K562 (cell line): ENCODE measurements around the gene PPP1R16B. TPM values are rescaled to one million over a fixed set of nuclear protein-coding genes. Genes with fewer than 3 reads are reported as not detected.

ENCODE experiments used
- ARID1B ChIP-seq: fragments of 450-650 bp; IDR thresholded peaks from 2 replicates; pipeline ENCODE4 v1.6.1; 2016; ENCODE audit warnings: antibody characterized with exemption, mild to moderate bottlenecking, inconsistent platforms
- BCLAF1 ChIP-seq, 2 experiments: fragments of 450-650 bp in 1 of 2; IDR thresholded peaks; 2 replicates each; pipeline ENCODE4 v1.6.1; 2011 to 2017; ENCODE audit warnings: low read depth in 2 of 2, antibody characterized with exemption in 1 of 2, borderline replicate concordance in 1 of 2, low read length in 1 of 2, mild to moderate bottlenecking in 1 of 2, mixed read lengths in 1 of 2; ENCODE audit not compliant: control insufficient read depth in 1 of 2
- CC2D1A ChIP-seq: fragments of 450-650 bp; IDR thresholded peaks from 2 replicates; pipeline ENCODE4 v1.6.1; 2017; ENCODE audit warnings: mild to moderate bottlenecking
- ETV1 ChIP-seq: fragments of 450-650 bp; conservative IDR thresholded peaks from 2 replicates; pipeline ENCODE4 v1.6.1; 2016; ENCODE audit warnings: missing genetic modification characterization, control low read depth, low read depth, missing compliant biosample characterization
- ETV5 ChIP-seq: sonication (generic); formaldehyde crosslinking; IDR thresholded peaks from 2 replicates; pipeline ENCODE4 v1.4.0; 2020; ENCODE audit warnings: low read depth, mild to moderate bottlenecking, missing genetic modification reagents
- ETV6 ChIP-seq, 3 experiments: fragments of 150-350 bp in 1 of 3; sonication (generic) in 1 of 3; formaldehyde crosslinking in 1 of 3; IDR thresholded peaks; 2 replicates each; pipeline versions ENCODE4 v1.6.1 to v1.8.0; 2014 to 2022; ENCODE audit warnings: borderline replicate concordance in 2 of 3, low read depth in 2 of 3, antibody characterized with exemption in 1 of 3, low read length in 1 of 3, mild to moderate bottlenecking in 1 of 3, missing genetic modification reagents in 1 of 3
- MLLT1 ChIP-seq, 2 experiments: fragments of 450-650 bp; IDR thresholded peaks; 2 replicates each; pipeline ENCODE4 v1.6.1; 2016
- NFE2 ChIP-seq: IDR thresholded peaks from 2 replicates; pipeline ENCODE4 v1.6.1; 2014; ENCODE audit warnings: antibody characterized with exemption, low read depth
- NR2C1 ChIP-seq, 2 experiments: fragments of 450-650 bp; IDR thresholded peaks; 2 replicates each; pipeline ENCODE4 v1.6.1; 2017; ENCODE audit warnings: mild to moderate bottlenecking in 2 of 2, antibody characterized with exemption in 1 of 2, inconsistent platforms in 1 of 2, missing compliant biosample characterization in 1 of 2, missing genetic modification characterization in 1 of 2
- NR2C2 ChIP-seq, 2 experiments: fragments of 200-800 bp in 1 of 2; sonication (Bioruptor generic) in 1 of 2; sonication (generic) in 1 of 2; formaldehyde crosslinking in 1 of 2; IDR thresholded peaks; 2 replicates each; pipeline versions ENCODE4 v1.6.1 to v1.8.0; 2016 to 2022; ENCODE audit warnings: mild to moderate bottlenecking in 1 of 2, missing compliant biosample characterization in 1 of 2, missing genetic modification characterization in 1 of 2, missing genetic modification reagents in 1 of 2
- POU5F1 ChIP-seq: fragments of 150-350 bp; IDR thresholded peaks from 2 replicates; pipeline ENCODE4 v1.6.1; 2014; ENCODE audit warnings: borderline replicate concordance, low read length, low read depth, mild to moderate bottlenecking; ENCODE audit not compliant: partially characterized antibody
- RAD51 ChIP-seq: fragments of 450-650 bp; IDR thresholded peaks from 2 replicates; pipeline ENCODE4 v1.7.1; 2016; ENCODE audit warnings: low read depth, mild to moderate bottlenecking, borderline replicate concordance
- SMARCE1 ChIP-seq: fragments of 450-650 bp; IDR thresholded peaks from 2 replicates; pipeline ENCODE4 v1.7.1; 2016; ENCODE audit warnings: mild to moderate bottlenecking
- SPI1 ChIP-seq: IDR thresholded peaks from 2 replicates; pipeline ENCODE4 v1.6.1; 2011; ENCODE audit warnings: low read depth, low read length, control low read depth, borderline replicate concordance
- USF2 ChIP-seq: sonication (generic); formaldehyde crosslinking; IDR thresholded peaks from 2 replicates; pipeline ENCODE4 v1.5.0; 2020; ENCODE audit warnings: missing genetic modification reagents
- ZFP36 ChIP-seq: fragments of 150-350 bp; IDR thresholded peaks from 2 replicates; pipeline ENCODE4 v1.6.1; 2018; ENCODE audit warnings: low read length, low read depth; ENCODE audit not compliant: partially characterized antibody
- ZNF184 ChIP-seq: sonication (generic); formaldehyde crosslinking; IDR thresholded peaks from 2 replicates; pipeline ENCODE4 v1.5.0; 2020; ENCODE audit warnings: missing genetic modification reagents
- ZNF512 ChIP-seq: IDR thresholded peaks from 2 replicates; pipeline ENCODE4 v1.6.1; 2016; ENCODE audit warnings: missing genetic modification characterization, missing compliant biosample characterization
- polyA plus RNA-seq, 8 experiments: library from polyadenylated mRNA; depleted of rRNA in 4 of 8; stranded (reverse) in 5 of 8; unstranded in 3 of 8; fragments of >200 nt; fragmentation: Nextera tagmentation in 2 of 8; fragmentation: Illumina TruSeq in 1 of 8; extraction: Ambion mirVana in 2 of 8; extraction: Trizol in 1 of 8; gene quantifications; 2 replicates each; pipeline versions ENCODE4 v1.2.1 to v1.2.3, GENCODE V29; 2011 to 2014; ENCODE audit warnings: inconsistent platforms in 1 of 8, missing spikeins in 1 of 8
- total RNA-seq, 7 experiments: library from RNA; depleted of rRNA in 6 of 7; stranded (reverse); fragments of >200 nt in 6 of 7; fragmentation: Illumina TruSeq in 2 of 7; extraction: Trizol in 2 of 7; gene quantifications; 2 replicates each; pipeline versions ENCODE4 v1.2.1 to v1.2.3, GENCODE V29; 2011 to 2021; ENCODE audit warnings: low replicate concordance in 1 of 7

PPP1R16B gene
- total and polyA plus RNA-seq, 9 of the 15 experiments (the other 6 are each of a cell fraction or from before 2014, with no cell fraction given): 1.5 to 11.5 (median 6.8) TPM

- TF ChIP-seq POU5F1 (no peak), USF2 (CRISPR knock-in tag) (no peak), ZNF512 (tag) (no peak), SMARCE1 (peak; percentile 35; the same call in 1 of the 2 replicates), CC2D1A (no peak), SPI1 (peak; percentile 83), ETV5 (CRISPR knock-in tag) (peak; percentile 75; the same call in 1 of the 2 replicates), NFE2 (0 out of 2 replicates have a peak, but pooled peaks have one; percentile 3), ETV6 (IDR thresholded peaks at IDR 0.05; ENCODE audit: borderline replicate concordance in 1 of 2, low read depth in 2 of 2, low read length in 1 of 2) (peak in 1 of 2 experiments; percentile 87; a peak in 2 of 4 replicates), ETV6 (CRISPR knock-in tag; IDR thresholded peaks at IDR 0.05; ENCODE audit: borderline replicate concordance) (no peak), NR2C2 (CRISPR knock-in tag; IDR thresholded peaks at IDR 0.05) (no peak), NR2C2 (tag; IDR thresholded peaks at IDR 0.05) (peak; percentile 59; the same call in 1 of the 2 replicates), RAD51 (no peak), ZFP36 (peak; percentile 2), MLLT1 (IDR thresholded peaks at IDR 0.05) (0 out of 4 replicates have a peak, but pooled peaks of 1 of the 2 experiments have one; percentile 30), BCLAF1 (IDR thresholded peaks at IDR 0.05; ENCODE audit: borderline replicate concordance in 1 of 2, control insufficient read depth in 1 of 2, low read depth in 2 of 2, low read length in 1 of 2) (no peak), ZNF184 (CRISPR knock-in tag) (no peak), ETV1 (tag) (peak; percentile 59; the same call in 1 of the 2 replicates), NR2C1 (IDR thresholded peaks at IDR 0.05) (no peak), NR2C1 (tag; IDR thresholded peaks at IDR 0.05) (0 out of 2 replicates have a peak, but pooled peaks have one; percentile 30), ARID1B (peak; percentile 50; the same call in 1 of the 2 replicates)
Measured at GRCh38 chr20:38863024-38863851, 57.7 kb downstream of the PPP1R16B start (continued).
